CD14-positive monocyte (primary cell): ENCODE data around the gene KCNH5. TPM values are rescaled to one million over a fixed set of nuclear protein-coding genes. Genes with fewer than 3 reads are reported as not detected.

ENCODE experiments used
- DNase-seq, 3 donors: peaks; one replicate each; pipeline ENCODE4 v3.0.0-alpha.2; 2011 to 2022
- H2AFZ ChIP-seq: 2 replicates; pipeline ENCODE4 v1.6.0; 2012; ENCODE audit warnings: mild to moderate bottlenecking, low read depth, low read length, inconsistent platforms; ENCODE audit not compliant: insufficient read depth, poor library complexity, severe bottlenecking
- H3K27ac ChIP-seq, 2 donors: 1 replicate in 1 of 2; 2 replicates in 1 of 2; pipeline ENCODE4 v1.5.1; 2012 to 2013; ENCODE audit warnings: low read length in 2 of 2, control low read depth in 1 of 2, inconsistent platforms in 1 of 2, low read depth in 1 of 2, mild to moderate bottlenecking in 1 of 2
- H3K27me3 ChIP-seq, 2 donors: one replicate each; pipeline versions ENCODE4 v1.6.0 to v1.6.1; 2011 to 2013; ENCODE audit warnings: low read length in 2 of 2; ENCODE audit not compliant: control insufficient read depth in 2 of 2, insufficient read depth in 2 of 2
- H3K36me3 ChIP-seq, 2 donors: replicated peaks in 1 of 2; 1 replicate in 1 of 2; 2 replicates in 1 of 2; pipeline versions ENCODE4 v1.5.1 to v1.6.1; 2012 to 2013; ENCODE audit warnings: low read length in 2 of 2, control low read depth in 1 of 2, inconsistent platforms in 1 of 2, mild to moderate bottlenecking in 1 of 2; ENCODE audit not compliant: insufficient read depth in 2 of 2, control insufficient read depth in 1 of 2
- H3K4me1 ChIP-seq, 2 donors: 1 replicate in 1 of 2; 2 replicates in 1 of 2; pipeline versions ENCODE4 v1.5.1 to v1.6.1; 2012 to 2013; ENCODE audit warnings: low read length in 2 of 2, control low read depth in 1 of 2, inconsistent platforms in 1 of 2, mild to moderate bottlenecking in 1 of 2, moderate library complexity in 1 of 2; ENCODE audit not compliant: insufficient read depth in 2 of 2, control insufficient read depth in 1 of 2
- H3K4me2 ChIP-seq: replicated peaks from 2 replicates; pipeline ENCODE3; 2012; ENCODE audit warnings: low read length, moderate library complexity, mild to moderate bottlenecking; ENCODE audit not compliant: poor library complexity, severe bottlenecking; ENCODE audit errors: extremely low read depth
- H3K4me3 ChIP-seq, 3 experiments: fragments of 200-600 bp in 1 of 3; sonication (generic) in 1 of 3; replicated peaks in 1 of 3; 1 replicate in 2 of 3; 2 replicates in 1 of 3; pipeline ENCODE4 v1.5.1; 2011 to 2013; ENCODE audit warnings: low read length in 3 of 3, mild to moderate bottlenecking in 3 of 3, control low read depth in 2 of 3, low read depth in 2 of 3, inconsistent platforms in 1 of 3, moderate library complexity in 1 of 3
- H3K79me2 ChIP-seq: 2 replicates; pipeline ENCODE4 v1.6.0; 2012; ENCODE audit warnings: mild to moderate bottlenecking, control low read depth, inconsistent platforms, low read length, moderate library complexity; ENCODE audit not compliant: insufficient read depth
- H3K9ac ChIP-seq: 2 replicates; pipeline ENCODE4 v1.6.0; 2017; ENCODE audit warnings: low read length, mild to moderate bottlenecking; ENCODE audit not compliant: insufficient read depth, poor library complexity, severe bottlenecking
- H3K9me3 ChIP-seq, 2 donors: replicated peaks in 1 of 2; 1 replicate in 1 of 2; 2 replicates in 1 of 2; pipeline versions ENCODE4 v1.5.1 to v1.6.1; 2012 to 2013; ENCODE audit warnings: low read length in 2 of 2, control low read depth in 1 of 2; ENCODE audit not compliant: control insufficient read depth in 1 of 2, insufficient read depth in 1 of 2
- H4K20me1 ChIP-seq: 2 replicates; pipeline ENCODE4 v1.6.0; 2012; ENCODE audit warnings: mild to moderate bottlenecking, low read length, control low read depth, moderate library complexity; ENCODE audit not compliant: insufficient read depth
- H3K27ac Mint-ChIP-seq, 7 donors: one replicate each; pipeline ENCODE4 v1.8.0; 2020; ENCODE audit warnings: mild to moderate bottlenecking in 7 of 7, mixed read lengths in 7 of 7, moderate library complexity in 6 of 7, inconsistent platforms in 2 of 7
- H3K27me3 Mint-ChIP-seq, 3 donors: one replicate each; pipeline ENCODE4 v1.8.0; 2021 to 2022; ENCODE audit warnings: low read depth in 3 of 3, mild to moderate bottlenecking in 3 of 3, mixed read lengths in 3 of 3, moderate library complexity in 3 of 3, inconsistent platforms in 1 of 3
- H3K36me3 Mint-ChIP-seq, 2 donors: one replicate each; pipeline ENCODE4 v1.8.0; 2020; ENCODE audit warnings: mixed read lengths in 2 of 2, inconsistent platforms in 1 of 2, mild to moderate bottlenecking in 1 of 2
- H3K4me1 Mint-ChIP-seq: one replicate; pipeline ENCODE4 v1.8.0; 2020; ENCODE audit warnings: mild to moderate bottlenecking, mixed read lengths
- H3K4me3 Mint-ChIP-seq, 2 donors: one replicate each; pipeline ENCODE4 v1.8.0; 2020; ENCODE audit warnings: mild to moderate bottlenecking in 2 of 2, mixed read lengths in 2 of 2, moderate library complexity in 1 of 2
- H3K9me3 Mint-ChIP-seq, 7 donors: one replicate each; pipeline ENCODE4 v1.8.0; 2020 to 2022; ENCODE audit warnings: mixed read lengths in 7 of 7, mild to moderate bottlenecking in 6 of 7, moderate library complexity in 6 of 7, inconsistent platforms in 2 of 7
- CTCF ChIP-seq: fragments of 200-600 bp; IDR thresholded peaks from one replicate; pipeline ENCODE4 v1.8.0; 2022; ENCODE audit warnings: antibody characterized with exemption, mild to moderate bottlenecking
- WGBS: methylation state at CpG from one replicate; pipeline ENCODE4 v1.1.5; 2013; ENCODE audit warnings: missing lambda C conversion rate; ENCODE audit not compliant: insufficient coverage; 5-methylcytosine and 5-hydroxymethylcytosine counted together
- intact Hi-C, 2 donors: fragments of 100-400 bp; cut with micrococcal nuclease; formaldehyde crosslinking; loops; one replicate each; pipeline versions ENCODE4 v1.15.0 to v1.15.1; 2023
- polyA plus RNA-seq, 3 donors: library from polyadenylated mRNA; depleted of rRNA in 1 of 3; unstranded in 2 of 3; stranded (reverse) in 1 of 3; fragments of 300-500 nt in 2 of 3; fragments of >200 nt in 1 of 3; fragmentation: Illumina TruSeq in 2 of 3; gene quantifications; 1 replicate in 2 of 3; 2 replicates in 1 of 3; pipeline ENCODE4 v1.2.3, GENCODE V29; 2012 to 2021

KCNH5 gene
- polyA plus RNA-seq, 3 donors = not detected

- H3K36me3 Mint-ChIP-seq = no peaks in the 10 kb centered on the region
- peaks cover 0 to 5% (median 3%) of the 10 kb centered on the region in 7 donors for H3K9me3 Mint-ChIP-seq
- no peak overlapping the region for H3K4me3 ChIP-seq
- H3K27ac Mint-ChIP-seq = no peak overlapping the region
- no peak overlapping the region for H3K27ac ChIP-seq
- no peaks in the 10 kb centered on the region for H3K27me3 ChIP-seq
- H3K79me2 ChIP-seq = no peaks in the 10 kb centered on the region
- H3K4me2 ChIP-seq = no peak overlapping the region
- no peak overlapping the region for H3K9ac ChIP-seq
- no peaks in the 10 kb centered on the region for H4K20me1 ChIP-seq
- no peak for DNase-seq
- no peaks in the 10 kb centered on the region for H3K4me1 Mint-ChIP-seq
- H3K9me3 ChIP-seq = no peaks in the 10 kb centered on the region
- H3K4me1 ChIP-seq = no peaks in the 10 kb centered on the region
- H3K4me3 Mint-ChIP-seq = no peak overlapping the region
- no peaks in the 10 kb centered on the region for H3K36me3 ChIP-seq
- H3K27me3 Mint-ChIP-seq = no peaks in the 10 kb centered on the region
- TF ChIP-seq CTCF = no peak
- intact Hi-C loops = no loop called here
- H2AFZ ChIP-seq = no peak overlapping the region
These were observed 51.2 kb downstream of the KCNH5 start for GRCh38 chr14:62994096-62994495.

- TF ChIP-seq CTCF = no peak
- Mint-ChIP-seq H3K4me1 (no peaks in the 10 kb centered on the region), H3K27ac (no peak overlapping the region), H3K36me3 (no peaks in the 10 kb centered on the region), H3K9me3 (peaks cover 0 to 7% (median 2%) of the 10 kb centered on the region in 7 donors), H3K27me3 (peaks cover 0 to 3% (median 0%) of the 10 kb centered on the region in 3 donors), H3K4me3 (no peak overlapping the region)
- no peak overlapping the region for H3K9ac ChIP-seq
- no peaks in the 10 kb centered on the region for H3K36me3 ChIP-seq
- H3K79me2 ChIP-seq = no peaks in the 10 kb centered on the region
- H3K27ac ChIP-seq = no peak overlapping the region
- H2AFZ ChIP-seq = no peak overlapping the region
- WGBS = 42% methylated on average over 3 of the region's 3 CpGs
- DNase-seq = no peak
- H3K9me3 ChIP-seq = no peaks in the 10 kb centered on the region
- no peaks in the 10 kb centered on the region for H3K4me1 ChIP-seq
- H3K4me2 ChIP-seq = no peak overlapping the region
- no peaks in the 10 kb centered on the region for H4K20me1 ChIP-seq
- H3K27me3 ChIP-seq = no peaks in the 10 kb centered on the region
- H3K4me3 ChIP-seq = no peak overlapping the region
- intact Hi-C loops = no loop called here
These were observed 56.3 kb downstream of the KCNH5 start for GRCh38 chr14:62988967-62989366.
